Embryonic facial prominence (tissue), 1 donor: ENCODE measurements around the gene CRIP3.

Experiments used
- DNase-seq: peaks from one replicate; pipeline ENCODE4 v3.0.0-alpha.2; 2016; ENCODE audit errors: extremely low spot score

The CRIP3 gene

DNA sequence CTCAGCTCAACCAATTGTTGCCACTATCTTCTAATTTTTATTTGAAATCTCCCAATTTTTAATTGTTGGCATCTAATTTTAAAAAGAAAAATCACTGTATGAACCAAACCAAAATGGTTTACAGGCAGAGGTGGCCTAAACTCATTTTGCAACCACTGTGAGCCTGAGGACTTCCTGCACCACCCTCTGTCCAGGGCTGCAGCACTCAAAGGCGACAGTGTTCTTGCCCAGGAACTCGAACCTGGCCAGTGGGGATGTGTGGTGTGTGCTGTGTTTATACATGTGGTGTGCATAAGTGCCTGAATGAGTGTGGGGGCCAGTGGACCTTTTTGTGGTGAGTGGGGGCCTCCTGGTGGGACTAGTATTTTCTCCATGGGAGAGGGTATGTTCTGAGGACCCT is 34.9 kb downstream of the CRIP3 start:
- no peak for DNase-seq

GRCh38 chr6:43271944-43272343 is 36.7 kb downstream of the CRIP3 start:
- DNase-seq = no peak

GRCh38 chr6:43271103-43271815 is 37.4 kb downstream of the CRIP3 start:
- DNase-seq = no peak

GRCh38 chr6:43269273-43270007 is 39.2 kb downstream of the CRIP3 start:
- no peak for DNase-seq

- DNase-seq = no peak
Measured at GRCh38 chr6:43268782-43269272, 39.8 kb downstream of the CRIP3 start.

DNA sequence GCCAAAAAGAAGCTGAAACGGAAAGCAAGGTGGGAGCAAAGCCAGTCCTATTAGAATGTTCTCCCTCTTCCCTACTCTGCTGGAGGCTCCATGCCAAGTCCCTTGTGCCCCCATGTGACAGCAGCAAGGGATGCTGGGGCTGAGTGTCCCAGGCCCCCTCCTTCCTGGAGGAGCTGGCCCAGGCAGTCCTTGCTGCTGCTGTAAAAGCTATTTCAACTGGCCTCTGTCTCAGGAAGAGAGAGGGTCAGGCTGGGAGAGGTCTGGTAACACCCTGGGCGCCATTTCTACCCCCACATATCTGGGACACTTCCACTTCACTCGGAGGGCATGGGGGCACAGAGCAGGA is 40.3 kb downstream of the CRIP3 start:
- no peak for DNase-seq

DNA sequence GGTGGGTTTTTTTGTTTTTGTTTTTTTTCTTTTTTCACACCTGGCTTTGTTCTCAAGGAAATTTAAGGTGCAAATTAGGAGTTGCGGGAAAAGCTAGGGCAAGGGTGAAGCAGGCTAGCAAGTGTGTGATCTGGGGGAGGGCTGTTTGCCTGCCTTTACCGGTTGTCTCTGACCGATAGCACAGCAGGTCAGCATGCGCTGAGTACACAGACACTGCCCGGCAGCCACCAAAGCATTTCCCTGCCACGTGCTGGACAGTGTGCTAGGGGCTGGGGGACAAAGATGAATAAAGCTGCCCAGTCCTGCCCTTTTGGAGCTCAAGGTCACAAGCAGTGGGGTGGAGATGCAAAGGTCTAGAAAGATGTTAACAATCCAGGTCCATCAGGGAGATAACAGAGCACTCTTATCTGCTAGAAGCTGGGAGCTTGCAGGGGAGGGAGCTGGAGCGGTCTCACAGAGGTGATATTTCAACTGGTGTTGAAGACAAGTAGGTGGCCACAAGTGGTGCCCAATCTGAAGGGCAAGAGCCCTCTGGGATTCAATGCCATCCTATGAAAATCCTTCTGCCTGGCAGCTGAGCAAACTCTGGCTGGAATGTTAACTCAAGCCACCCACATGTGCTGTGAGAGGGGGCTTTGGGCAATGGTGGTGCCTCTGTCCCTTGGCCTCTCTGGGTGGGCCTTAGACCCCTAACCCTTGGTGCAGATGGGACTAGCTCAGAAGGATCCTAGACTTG is 40.8 kb downstream of the CRIP3 start:
- DNase-seq = no peak

GRCh38 chr6:43265564-43265963 is 43.1 kb downstream of the CRIP3 start:
- no peak for DNase-seq

GRCh38 chr6:43264599-43265145 is 44.0 kb downstream of the CRIP3 start:
- no peak for DNase-seq

- DNase-seq = no peak
Measured at GRCh38 chr6:43263314-43264178, 45.1 kb downstream of the CRIP3 start.

GRCh38 chr6:43262780-43263313 is 45.8 kb downstream of the CRIP3 start:
- no peak for DNase-seq

DNA sequence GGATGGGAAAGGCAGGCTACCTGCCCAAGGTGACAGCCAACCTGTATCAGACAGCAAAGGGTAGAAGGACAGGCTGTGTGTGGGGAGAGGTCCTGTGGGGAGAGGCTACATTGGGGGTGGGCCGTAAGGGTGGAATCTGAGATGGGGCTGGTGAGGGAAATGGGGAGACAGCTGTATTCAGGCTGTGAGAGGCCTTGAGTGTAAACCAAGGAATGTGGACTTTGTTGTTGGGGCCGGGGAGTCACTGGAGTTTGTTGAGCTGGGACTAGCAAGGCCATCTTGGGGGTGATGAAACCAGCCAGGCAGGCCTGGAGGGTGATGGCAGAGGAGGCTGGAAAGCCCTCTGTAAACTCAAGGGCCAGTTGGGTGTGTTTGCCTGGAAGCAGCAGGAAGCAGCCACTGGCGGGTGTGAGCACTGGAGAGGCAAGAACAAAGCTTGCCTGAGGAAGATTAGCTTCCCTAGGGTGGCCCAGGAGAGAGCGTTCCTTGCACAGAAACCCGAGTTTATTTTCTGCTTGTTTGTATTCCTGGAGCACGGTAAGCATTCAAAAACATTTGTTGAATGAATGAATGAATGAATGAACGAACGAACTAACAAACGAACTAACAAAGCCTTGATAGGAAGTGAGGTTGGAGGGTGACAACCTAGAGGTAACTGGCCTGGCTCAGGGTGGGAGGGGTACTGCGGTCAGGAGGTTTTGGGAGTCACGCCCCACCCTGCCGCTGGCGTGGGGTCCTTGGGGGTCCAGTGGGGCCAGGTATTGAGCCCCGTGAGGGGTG is 46.4 kb downstream of the CRIP3 start:
- no peak for DNase-seq

DNA sequence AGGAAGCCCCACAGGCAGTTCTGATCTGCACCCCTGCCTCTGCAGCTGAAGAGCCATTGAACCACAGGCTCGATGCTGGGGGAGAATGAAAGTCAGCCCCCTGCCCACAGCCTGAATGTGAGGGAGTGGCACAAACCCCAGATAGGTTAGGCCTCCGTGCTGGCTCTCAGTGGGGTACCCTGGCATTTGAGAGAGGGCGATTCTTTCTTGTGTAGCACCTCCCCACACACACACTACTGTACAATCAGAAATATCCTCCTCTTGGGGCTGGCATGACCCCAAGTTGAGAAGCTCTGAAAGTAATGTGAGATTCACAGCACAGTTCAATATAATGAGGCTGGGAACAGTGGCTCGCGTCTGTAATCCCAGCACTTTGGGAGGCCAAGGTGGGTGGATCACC is 47.4 kb downstream of the CRIP3 start:
- DNase-seq = no peak

DNA sequence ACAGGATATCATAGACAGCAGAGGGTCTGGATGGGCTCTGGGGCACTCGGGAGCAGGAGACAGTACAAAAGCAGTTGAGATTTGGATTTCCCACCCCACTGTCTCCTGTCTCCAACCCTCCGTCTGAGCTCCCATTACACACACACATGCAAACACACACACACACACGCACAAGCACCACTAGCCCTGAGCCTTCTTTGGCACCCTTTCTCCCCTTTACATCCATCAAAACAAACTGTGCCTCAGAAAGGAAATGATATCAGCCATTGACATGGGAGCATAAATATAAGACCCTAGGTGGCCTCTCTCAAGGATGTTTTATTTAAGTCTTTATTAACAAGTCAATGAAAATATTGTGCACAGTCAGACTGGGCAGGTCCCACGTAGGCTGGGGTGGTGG is 47.8 kb downstream of the CRIP3 start:
- DNase-seq = no peak

DNA sequence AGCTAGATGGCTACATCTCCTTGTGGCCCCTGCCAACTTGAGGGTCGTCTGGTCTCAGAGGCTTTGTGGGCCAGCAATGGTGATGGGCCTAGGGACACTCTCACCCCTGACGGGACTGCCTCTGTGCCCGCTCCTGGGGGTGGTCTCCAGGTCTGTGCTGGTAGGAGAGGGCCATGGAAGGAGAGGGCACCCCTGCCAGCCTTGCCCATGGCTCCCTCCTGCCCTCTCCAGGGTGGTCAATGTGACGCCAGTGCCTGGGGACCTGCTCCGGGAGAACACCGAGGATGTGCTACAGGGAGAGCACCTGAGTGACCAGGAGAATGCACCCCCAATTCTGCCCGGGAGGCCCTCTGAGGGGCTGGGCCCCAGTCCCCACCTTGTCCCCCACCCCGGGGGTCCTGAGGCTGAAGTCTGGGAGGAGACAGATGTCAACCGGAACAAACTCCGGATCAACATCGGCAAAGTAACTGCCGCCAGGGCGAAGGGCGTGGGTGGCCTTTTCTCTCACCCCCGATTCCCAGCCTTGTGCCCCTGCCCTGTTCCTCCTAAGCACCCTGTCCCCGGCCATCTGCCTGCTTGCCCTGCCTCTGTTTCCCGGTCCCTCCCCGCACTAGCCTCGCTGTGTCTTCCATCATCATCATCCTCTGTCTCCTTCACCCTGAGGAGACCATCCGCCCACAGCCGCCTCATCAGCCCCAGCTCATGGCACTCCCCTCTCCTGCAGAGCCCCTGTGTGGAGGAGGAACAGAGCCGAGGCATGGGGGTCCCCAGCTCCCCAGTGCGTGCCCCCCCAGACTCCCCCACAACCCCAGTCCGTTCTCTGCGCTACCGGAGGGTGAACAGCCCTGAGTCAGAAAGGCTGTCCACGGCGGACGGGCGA is 49.6 kb downstream of the CRIP3 start:
- DNase-seq = no peak

GRCh38 chr6:43258180-43258579 is 50.4 kb downstream of the CRIP3 start:
- no peak for DNase-seq

- no peak for DNase-seq
Measured at GRCh38 chr6:43257367-43258145, 51.1 kb downstream of the CRIP3 start.

GRCh38 chr6:43256670-43257366 is 51.8 kb downstream of the CRIP3 start:
- no peak for DNase-seq
